K562 (cell line): ENCODE measurements around the gene MCM9. TPM values are rescaled to one million over a fixed set of nuclear protein-coding genes. Genes with fewer than 3 reads are reported as not detected.
A peak's percentile ranks its signal among the peaks of the same experiment; 100 is the strongest.

Experiments
- CEBPG ChIP-seq, 3 experiments: fragments of 200-800 bp in 1 of 3; sonication (Bioruptor generic) in 1 of 3; sonication (generic) in 1 of 3; formaldehyde crosslinking in 1 of 3; IDR thresholded peaks in 2 of 3; conservative IDR thresholded peaks in 1 of 3; 2 replicates each; pipeline versions ENCODE4 v1.6.1 to v1.8.0; 2016 to 2022; ENCODE audit warnings: missing compliant biosample characterization in 2 of 3, missing genetic modification characterization in 2 of 3, mild to moderate bottlenecking in 1 of 3, missing genetic modification reagents in 1 of 3
- JUND ChIP-seq, 2 experiments: IDR thresholded peaks; 2 replicates in 1 of 2; 3 replicates in 1 of 2; pipeline ENCODE4 v1.6.1; 2011; ENCODE audit warnings: borderline replicate concordance in 2 of 2, low read depth in 2 of 2, low read length in 2 of 2, improper control_type of control experiment in 1 of 2, missing biosample characterization in 1 of 2, missing genetic modification characterization in 1 of 2, missing genetic modification reagents in 1 of 2
- MAFG ChIP-seq: fragments of 450-650 bp; conservative IDR thresholded peaks from 2 replicates; pipeline ENCODE4 v1.6.1; 2016; ENCODE audit warnings: missing genetic modification characterization, missing compliant biosample characterization
- PML ChIP-seq: IDR thresholded peaks from 2 replicates; pipeline ENCODE4 v1.6.1; 2012; ENCODE audit warnings: low read length, inconsistent platforms
- PTRF ChIP-seq: fragments of 450-650 bp; IDR thresholded peaks from 2 replicates; pipeline ENCODE4 v1.6.1; 2016; ENCODE audit warnings: mild to moderate bottlenecking, missing genetic modification characterization, missing compliant biosample characterization
- SMAD3 ChIP-seq: fragments of 450-650 bp; formaldehyde crosslinking; conservative IDR thresholded peaks from 2 replicates; pipeline ENCODE4 v1.4.0; 2020; ENCODE audit warnings: mild to moderate bottlenecking
- SP1 ChIP-seq: sonication (generic); formaldehyde crosslinking; IDR thresholded peaks from 2 replicates; pipeline ENCODE4 v1.8.1; 2022; ENCODE audit warnings: mild to moderate bottlenecking, missing genetic modification reagents
- ZBTB26 ChIP-seq: fragments of 450-650 bp; formaldehyde crosslinking; IDR thresholded peaks from 2 replicates; pipeline ENCODE4 v1.4.0; 2022; ENCODE audit warnings: missing genetic modification characterization
- ZFP30 ChIP-seq: fragments of 250-450 bp; sonication (Bioruptor Pico); IDR thresholded peaks from 2 replicates; pipeline ENCODE4 v1.8.0; 2022; ENCODE audit warnings: moderate library complexity, mild to moderate bottlenecking, inconsistent platforms, borderline replicate concordance
- ZNF146 ChIP-seq: IDR thresholded peaks from one replicate; pipeline ENCODE4 v1.6.1; 2018; ENCODE audit warnings: missing compliant biosample characterization; ENCODE audit not compliant: unreplicated experiment
- ZNF253 ChIP-seq: fragments of 250-450 bp; sonication (Bioruptor Pico); conservative IDR thresholded peaks from 2 replicates; pipeline ENCODE4 v1.6.1; 2021; ENCODE audit warnings: mild to moderate bottlenecking
- polyA plus RNA-seq, 8 experiments: library from polyadenylated mRNA; depleted of rRNA in 4 of 8; stranded (reverse) in 5 of 8; unstranded in 3 of 8; fragments of >200 nt; fragmentation: Nextera tagmentation in 2 of 8; fragmentation: Illumina TruSeq in 1 of 8; extraction: Ambion mirVana in 2 of 8; extraction: Trizol in 1 of 8; gene quantifications; 2 replicates each; pipeline versions ENCODE4 v1.2.1 to v1.2.3, GENCODE V29; 2011 to 2014; ENCODE audit warnings: inconsistent platforms in 1 of 8, missing spikeins in 1 of 8
- total RNA-seq, 7 experiments: library from RNA; depleted of rRNA in 6 of 7; stranded (reverse); fragments of >200 nt in 6 of 7; fragmentation: Illumina TruSeq in 2 of 7; extraction: Trizol in 2 of 7; gene quantifications; 2 replicates each; pipeline versions ENCODE4 v1.2.1 to v1.2.3, GENCODE V29; 2011 to 2021; ENCODE audit warnings: low replicate concordance in 1 of 7
- TF ChIP-seq, protein P1 (sequence below): fragments of 450-650 bp; conservative IDR thresholded peaks from 2 replicates; pipeline ENCODE4 v1.6.1; 2016; ENCODE audit warnings: missing genetic modification characterization, low read depth, mild to moderate bottlenecking, missing compliant biosample characterization, moderate library complexity
- TF ChIP-seq, protein P2 (sequence below): fragments of 450-650 bp; IDR thresholded peaks from 2 replicates; pipeline ENCODE4 v1.6.1; 2014; ENCODE audit warnings: low read depth, mild to moderate bottlenecking, moderate library complexity, borderline replicate concordance
- TF ChIP-seq, protein P3 (sequence below), 2 experiments: IDR thresholded peaks; 2 replicates each; pipeline ENCODE4 v1.6.1; 2012; ENCODE audit warnings: improper control_type of control experiment in 2 of 2, low read depth in 2 of 2, low read length in 2 of 2, borderline replicate concordance in 1 of 2
- TF ChIP-seq, protein P4 (sequence below): fragments of 450-650 bp; IDR thresholded peaks from 2 replicates; pipeline ENCODE4 v1.6.1; 2016; ENCODE audit warnings: missing biosample characterization, missing genetic modification characterization
- TF ChIP-seq, protein P5 (sequence below): fragments of 450-650 bp; formaldehyde crosslinking; IDR thresholded peaks from 2 replicates; pipeline ENCODE4 v1.4.0; 2020; ENCODE audit warnings: mild to moderate bottlenecking, moderate library complexity

Gene MCM9
- total and polyA plus RNA-seq, 9 of the 15 experiments (the other 6 are each of a cell fraction or from before 2014, with no cell fraction given): 4.8 to 16.7 (median 11.6) TPM

DNA sequence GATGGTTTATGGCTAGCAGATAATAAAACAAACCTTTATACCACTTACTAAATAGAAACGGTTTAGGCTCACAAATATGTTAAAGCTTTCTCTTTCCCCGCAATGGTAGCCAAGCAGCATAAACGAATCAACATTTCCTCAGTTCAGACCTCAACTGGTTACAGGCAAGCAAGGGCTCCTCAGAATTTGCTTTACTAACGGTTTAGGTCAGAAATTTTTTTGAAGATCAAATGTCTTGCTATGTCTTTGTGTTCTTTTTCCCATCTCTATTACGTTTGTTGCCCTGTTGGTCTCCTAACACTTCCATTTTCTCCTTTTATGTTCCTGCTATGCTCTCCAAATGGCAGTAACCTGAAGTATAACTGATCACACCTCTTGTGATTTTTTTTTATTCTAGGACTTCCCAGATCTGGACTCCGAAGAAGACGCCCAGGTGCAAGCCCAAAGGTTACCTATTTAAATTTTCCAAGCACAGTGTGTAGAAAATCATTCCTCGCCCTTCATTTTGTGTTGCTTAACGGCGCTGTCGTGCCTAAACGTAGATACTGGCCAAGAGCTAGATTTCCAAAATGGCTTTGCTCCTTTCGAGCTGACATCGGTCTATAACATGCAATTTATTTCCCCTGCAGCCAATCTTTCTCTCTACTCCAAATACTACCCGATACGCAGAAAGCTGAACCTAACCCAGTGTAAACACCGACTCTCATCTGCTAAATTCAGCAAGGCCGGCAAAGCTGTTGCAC is 41.7 kb downstream of the MCM9 start (continued):
- no peak for TF ChIP-seq PML
- TF ChIP-seq SMAD3 (CRISPR knock-in tag): peak; percentile 54; the same call in 1 of the 2 replicates
- TF ChIP-seq, protein P1, sequence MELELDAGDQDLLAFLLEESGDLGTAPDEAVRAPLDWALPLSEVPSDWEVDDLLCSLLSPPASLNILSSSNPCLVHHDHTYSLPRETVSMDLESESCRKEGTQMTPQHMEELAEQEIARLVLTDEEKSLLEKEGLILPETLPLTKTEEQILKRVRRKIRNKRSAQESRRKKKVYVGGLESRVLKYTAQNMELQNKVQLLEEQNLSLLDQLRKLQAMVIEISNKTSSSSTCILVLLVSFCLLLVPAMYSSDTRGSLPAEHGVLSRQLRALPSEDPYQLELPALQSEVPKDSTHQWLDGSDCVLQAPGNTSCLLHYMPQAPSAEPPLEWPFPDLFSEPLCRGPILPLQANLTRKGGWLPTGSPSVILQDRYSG (tag): 0 out of 2 replicates have a peak, but pooled peaks have one; percentile 19
- TF ChIP-seq MAFG (tag): no peak
- TF ChIP-seq SP1 (CRISPR knock-in tag): no peak
- TF ChIP-seq PTRF (tag): peak; percentile 54; the same call in 1 of the 2 replicates
- TF ChIP-seq, protein P2, sequence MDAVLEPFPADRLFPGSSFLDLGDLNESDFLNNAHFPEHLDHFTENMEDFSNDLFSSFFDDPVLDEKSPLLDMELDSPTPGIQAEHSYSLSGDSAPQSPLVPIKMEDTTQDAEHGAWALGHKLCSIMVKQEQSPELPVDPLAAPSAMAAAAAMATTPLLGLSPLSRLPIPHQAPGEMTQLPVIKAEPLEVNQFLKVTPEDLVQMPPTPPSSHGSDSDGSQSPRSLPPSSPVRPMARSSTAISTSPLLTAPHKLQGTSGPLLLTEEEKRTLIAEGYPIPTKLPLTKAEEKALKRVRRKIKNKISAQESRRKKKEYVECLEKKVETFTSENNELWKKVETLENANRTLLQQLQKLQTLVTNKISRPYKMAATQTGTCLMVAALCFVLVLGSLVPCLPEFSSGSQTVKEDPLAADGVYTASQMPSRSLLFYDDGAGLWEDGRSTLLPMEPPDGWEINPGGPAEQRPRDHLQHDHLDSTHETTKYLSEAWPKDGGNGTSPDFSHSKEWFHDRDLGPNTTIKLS: no peak
- TF ChIP-seq CEBPG (CRISPR knock-in tag; IDR thresholded peaks at IDR 0.05): no peak
- peak; percentile 51 to 74; a peak in 2 of 4 replicates for TF ChIP-seq CEBPG (tag; conservative IDR thresholded peaks at IDR 0.05 in 1 of 2, IDR thresholded peaks at IDR 0.05 in 1 of 2)
- TF ChIP-seq, protein P3, sequence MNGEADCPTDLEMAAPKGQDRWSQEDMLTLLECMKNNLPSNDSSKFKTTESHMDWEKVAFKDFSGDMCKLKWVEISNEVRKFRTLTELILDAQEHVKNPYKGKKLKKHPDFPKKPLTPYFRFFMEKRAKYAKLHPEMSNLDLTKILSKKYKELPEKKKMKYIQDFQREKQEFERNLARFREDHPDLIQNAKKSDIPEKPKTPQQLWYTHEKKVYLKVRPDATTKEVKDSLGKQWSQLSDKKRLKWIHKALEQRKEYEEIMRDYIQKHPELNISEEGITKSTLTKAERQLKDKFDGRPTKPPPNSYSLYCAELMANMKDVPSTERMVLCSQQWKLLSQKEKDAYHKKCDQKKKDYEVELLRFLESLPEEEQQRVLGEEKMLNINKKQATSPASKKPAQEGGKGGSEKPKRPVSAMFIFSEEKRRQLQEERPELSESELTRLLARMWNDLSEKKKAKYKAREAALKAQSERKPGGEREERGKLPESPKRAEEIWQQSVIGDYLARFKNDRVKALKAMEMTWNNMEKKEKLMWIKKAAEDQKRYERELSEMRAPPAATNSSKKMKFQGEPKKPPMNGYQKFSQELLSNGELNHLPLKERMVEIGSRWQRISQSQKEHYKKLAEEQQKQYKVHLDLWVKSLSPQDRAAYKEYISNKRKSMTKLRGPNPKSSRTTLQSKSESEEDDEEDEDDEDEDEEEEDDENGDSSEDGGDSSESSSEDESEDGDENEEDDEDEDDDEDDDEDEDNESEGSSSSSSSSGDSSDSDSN (IDR thresholded peaks at IDR 0.05; ENCODE audit: borderline replicate concordance in 1 of 2, low read depth in 2 of 2, low read length in 2 of 2): 0 out of 4 replicates have a peak, but pooled peaks of 1 of the 2 experiments have one; percentile 17
- TF ChIP-seq, protein P4, sequence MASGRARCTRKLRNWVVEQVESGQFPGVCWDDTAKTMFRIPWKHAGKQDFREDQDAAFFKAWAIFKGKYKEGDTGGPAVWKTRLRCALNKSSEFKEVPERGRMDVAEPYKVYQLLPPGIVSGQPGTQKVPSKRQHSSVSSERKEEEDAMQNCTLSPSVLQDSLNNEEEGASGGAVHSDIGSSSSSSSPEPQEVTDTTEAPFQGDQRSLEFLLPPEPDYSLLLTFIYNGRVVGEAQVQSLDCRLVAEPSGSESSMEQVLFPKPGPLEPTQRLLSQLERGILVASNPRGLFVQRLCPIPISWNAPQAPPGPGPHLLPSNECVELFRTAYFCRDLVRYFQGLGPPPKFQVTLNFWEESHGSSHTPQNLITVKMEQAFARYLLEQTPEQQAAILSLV (tag): no peak
- TF ChIP-seq, protein P5, sequence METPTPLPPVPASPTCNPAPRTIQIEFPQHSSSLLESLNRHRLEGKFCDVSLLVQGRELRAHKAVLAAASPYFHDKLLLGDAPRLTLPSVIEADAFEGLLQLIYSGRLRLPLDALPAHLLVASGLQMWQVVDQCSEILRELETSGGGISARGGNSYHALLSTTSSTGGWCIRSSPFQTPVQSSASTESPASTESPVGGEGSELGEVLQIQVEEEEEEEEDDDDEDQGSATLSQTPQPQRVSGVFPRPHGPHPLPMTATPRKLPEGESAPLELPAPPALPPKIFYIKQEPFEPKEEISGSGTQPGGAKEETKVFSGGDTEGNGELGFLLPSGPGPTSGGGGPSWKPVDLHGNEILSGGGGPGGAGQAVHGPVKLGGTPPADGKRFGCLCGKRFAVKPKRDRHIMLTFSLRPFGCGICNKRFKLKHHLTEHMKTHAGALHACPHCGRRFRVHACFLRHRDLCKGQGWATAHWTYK: peak; percentile 59; the same call in 1 of the 2 replicates
- 0 out of 2 replicates have a peak, but pooled peaks have one; percentile 42 for TF ChIP-seq ZBTB26 (CRISPR knock-in tag)
- TF ChIP-seq ZNF146 (CRISPR knock-in tag): no peak
- no peak for TF ChIP-seq JUND (IDR thresholded peaks at IDR 0.05; ENCODE audit: borderline replicate concordance, low read depth, low read length)
- no peak for TF ChIP-seq JUND (tag; IDR thresholded peaks at IDR 0.05; ENCODE audit: borderline replicate concordance, low read depth, low read length)
- TF ChIP-seq ZNF253: peak; percentile 69; the same call in 1 of the 2 replicates
- no peak for TF ChIP-seq ZFP30 (CRISPR knock-in tag)
